ENCODE data around the gene FGF12.
A peak's percentile ranks its signal among the peaks of the same experiment; 100 is the strongest.

The FGF12 gene

DNA sequence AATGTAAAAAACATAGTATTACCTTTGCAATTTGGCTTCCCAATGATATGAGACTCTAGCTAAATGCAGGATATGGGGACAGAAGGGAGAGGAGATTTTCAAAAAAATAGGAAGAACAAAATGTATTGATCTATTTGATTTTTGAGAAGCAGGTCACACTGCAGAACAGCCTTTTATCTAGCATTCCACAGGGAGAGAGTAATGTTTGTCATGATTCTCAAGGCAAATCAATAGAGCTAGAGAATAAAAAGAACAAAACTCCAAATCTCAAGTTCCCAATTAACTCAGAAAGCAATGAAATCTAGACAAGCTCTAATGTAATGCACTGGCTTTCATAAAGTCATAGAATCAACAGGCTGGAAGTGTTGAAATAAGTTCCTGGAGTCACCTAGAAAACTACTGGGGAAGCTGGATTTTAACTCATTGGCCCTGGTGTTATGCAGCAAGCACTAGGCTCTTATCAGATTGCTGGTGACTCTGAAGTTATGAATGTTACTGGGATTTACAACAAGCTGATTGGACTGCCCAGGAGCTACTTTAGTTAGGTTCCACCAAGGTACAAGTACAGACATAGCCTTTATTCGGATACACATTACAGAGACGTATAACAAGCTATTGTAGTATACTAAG, 442.8 kb downstream of the FGF12 start:
- Histone ChIP-seq H3K27ac (ENCODE audit: low read depth, low read length) (no peak overlapping the region), H3K4me2 (ENCODE audit: low read depth, low read length, poor library complexity, severe bottlenecking) (no peak overlapping the region), H3K27me3 (ENCODE audit: low read length) (no peaks in the 10 kb centered on the region), H3K9ac (ENCODE audit: low read length) (no peak overlapping the region), H3K36me3 (ENCODE audit: low read length) (no peaks in the 10 kb centered on the region), H3K79me2 (ENCODE audit: insufficient read depth, low read length) (no peaks in the 10 kb centered on the region), H3F3A (ENCODE audit: insufficient read depth) (no peaks in the 10 kb centered on the region), H3K9me2 (replicated peaks; ENCODE audit: insufficient read depth, low read length) (no peaks in the 10 kb centered on the region), H3K4me3 (ENCODE audit: insufficient read depth, low read length, poor library complexity, severe bottlenecking) (no peak overlapping the region), H3K9me3 (ENCODE audit: insufficient read depth, low read length) (no peaks in the 10 kb centered on the region), H4K20me1 (ENCODE audit: low read depth, low read length) (no peaks in the 10 kb centered on the region), H2AFZ (ENCODE audit: low read depth, low read length, severe bottlenecking) (no peak overlapping the region)
- TF ChIP-seq EZH2phosphoT487 (conservative IDR thresholded peaks at IDR 0.05; ENCODE audit: low read length), result no peak
- TF ChIP-seq, protein P1, sequence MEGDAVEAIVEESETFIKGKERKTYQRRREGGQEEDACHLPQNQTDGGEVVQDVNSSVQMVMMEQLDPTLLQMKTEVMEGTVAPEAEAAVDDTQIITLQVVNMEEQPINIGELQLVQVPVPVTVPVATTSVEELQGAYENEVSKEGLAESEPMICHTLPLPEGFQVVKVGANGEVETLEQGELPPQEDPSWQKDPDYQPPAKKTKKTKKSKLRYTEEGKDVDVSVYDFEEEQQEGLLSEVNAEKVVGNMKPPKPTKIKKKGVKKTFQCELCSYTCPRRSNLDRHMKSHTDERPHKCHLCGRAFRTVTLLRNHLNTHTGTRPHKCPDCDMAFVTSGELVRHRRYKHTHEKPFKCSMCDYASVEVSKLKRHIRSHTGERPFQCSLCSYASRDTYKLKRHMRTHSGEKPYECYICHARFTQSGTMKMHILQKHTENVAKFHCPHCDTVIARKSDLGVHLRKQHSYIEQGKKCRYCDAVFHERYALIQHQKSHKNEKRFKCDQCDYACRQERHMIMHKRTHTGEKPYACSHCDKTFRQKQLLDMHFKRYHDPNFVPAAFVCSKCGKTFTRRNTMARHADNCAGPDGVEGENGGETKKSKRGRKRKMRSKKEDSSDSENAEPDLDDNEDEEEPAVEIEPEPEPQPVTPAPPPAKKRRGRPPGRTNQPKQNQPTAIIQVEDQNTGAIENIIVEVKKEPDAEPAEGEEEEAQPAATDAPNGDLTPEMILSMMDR (IDR thresholded peaks at IDR 0.05; ENCODE audit: insufficient read depth, low read length, poor library complexity, severe bottlenecking), result no peak

DNA sequence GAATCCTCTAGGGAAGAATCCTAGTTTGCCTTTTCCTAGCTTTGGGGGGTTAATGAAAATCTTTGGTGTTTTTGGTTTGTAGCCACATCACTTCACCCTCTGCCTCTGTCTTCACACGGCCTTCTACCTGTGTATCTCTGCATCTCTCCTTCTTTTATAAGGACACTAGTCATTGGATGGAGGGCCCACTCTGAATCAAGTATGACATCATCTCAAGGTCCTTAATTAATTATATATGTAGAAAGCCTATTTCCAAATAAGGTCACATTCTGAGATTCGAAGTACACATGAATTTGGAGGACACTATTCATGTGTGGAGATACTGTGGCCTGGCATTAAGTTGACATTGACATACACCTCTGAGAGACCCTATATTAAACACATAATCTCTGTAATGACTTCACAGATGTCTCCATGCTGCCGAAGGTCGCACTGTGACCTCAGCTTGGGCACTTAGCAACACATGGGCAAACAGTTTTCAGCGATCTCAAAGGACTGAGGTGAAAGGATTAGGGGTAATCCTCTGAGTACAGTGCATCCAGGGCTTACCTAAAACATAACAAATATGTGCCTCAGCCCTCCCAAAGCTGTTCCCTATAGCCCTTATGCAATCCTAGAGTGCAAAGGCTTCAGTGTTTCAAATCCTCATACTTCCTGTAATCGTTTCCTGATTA, 446.0 kb downstream of the FGF12 start:
- Histone ChIP-seq H3K36me3 (ENCODE audit: low read length) (no peaks in the 10 kb centered on the region), H3K4me2 (ENCODE audit: low read depth, low read length, poor library complexity, severe bottlenecking) (no peak overlapping the region), H3K27me3 (ENCODE audit: low read length) (no peaks in the 10 kb centered on the region), H3F3A (ENCODE audit: insufficient read depth) (no peaks in the 10 kb centered on the region), H4K20me1 (ENCODE audit: low read depth, low read length) (no peaks in the 10 kb centered on the region), H3K9me2 (replicated peaks; ENCODE audit: insufficient read depth, low read length) (no peaks in the 10 kb centered on the region), H3K9ac (ENCODE audit: low read length) (no peak overlapping the region), H2AFZ (ENCODE audit: low read depth, low read length, severe bottlenecking) (peak overlapping the region; percentile 23), H3K79me2 (ENCODE audit: insufficient read depth, low read length) (no peaks in the 10 kb centered on the region), H3K27ac (ENCODE audit: low read depth, low read length) (no peak overlapping the region), H3K9me3 (ENCODE audit: insufficient read depth, low read length) (no peaks in the 10 kb centered on the region), H3K4me3 (ENCODE audit: insufficient read depth, low read length, poor library complexity, severe bottlenecking) (no peak overlapping the region)
- TF ChIP-seq EZH2phosphoT487 (conservative IDR thresholded peaks at IDR 0.05; ENCODE audit: low read length), result no peak
- TF ChIP-seq, protein P1 (IDR thresholded peaks at IDR 0.05; ENCODE audit: insufficient read depth, low read length, poor library complexity, severe bottlenecking), result no peak

GRCh38 chr3:192279664-192280063, 447.7 kb downstream of the FGF12 start:
- no peak overlapping the region for H3K9ac ChIP-seq (ENCODE audit: low read length)
- H3K4me2 ChIP-seq (ENCODE audit: low read depth, low read length, poor library complexity, severe bottlenecking), result no peak overlapping the region
- H3K79me2 ChIP-seq (ENCODE audit: insufficient read depth, low read length), result no peaks in the 10 kb centered on the region
- no peak overlapping the region for H3K27ac ChIP-seq (ENCODE audit: low read depth, low read length)
- H3F3A ChIP-seq (ENCODE audit: insufficient read depth), result no peaks in the 10 kb centered on the region
- H2AFZ ChIP-seq (ENCODE audit: low read depth, low read length, severe bottlenecking), result peak overlapping the region; percentile 16
- H3K9me3 ChIP-seq (ENCODE audit: insufficient read depth, low read length), result no peaks in the 10 kb centered on the region
- no peak for TF ChIP-seq EZH2phosphoT487 (conservative IDR thresholded peaks at IDR 0.05; ENCODE audit: low read length)
- TF ChIP-seq, protein P1 (IDR thresholded peaks at IDR 0.05; ENCODE audit: insufficient read depth, low read length, poor library complexity, severe bottlenecking), result no peak
- H3K4me3 ChIP-seq (ENCODE audit: insufficient read depth, low read length, poor library complexity, severe bottlenecking), result no peak overlapping the region
- no peaks in the 10 kb centered on the region for H4K20me1 ChIP-seq (ENCODE audit: low read depth, low read length)
- H3K36me3 ChIP-seq (ENCODE audit: low read length), result no peaks in the 10 kb centered on the region
- H3K27me3 ChIP-seq (ENCODE audit: low read length), result no peaks in the 10 kb centered on the region
- no peaks in the 10 kb centered on the region for H3K9me2 ChIP-seq (replicated peaks; ENCODE audit: insufficient read depth, low read length)

All from SU-DHL-6 (cell line).